IPS-20b (cell line): ENCODE results near the gene DOC2A.
"Not testable (repeated sequence)": the region's sequence is repeated elsewhere in the genome, so short reads cannot be mapped to it uniquely, and the experiment has no call there.

Source experiments
- H3K27ac ChIP-seq: one replicate; pipeline ENCODE4 v1.5.1; 2013; ENCODE audit warnings: low read length
- H3K27me3 ChIP-seq: 2 replicates; pipeline ENCODE4 v1.6.1; 2013; ENCODE audit warnings: mild to moderate bottlenecking, low read length, inconsistent platforms; ENCODE audit not compliant: insufficient read depth
- H3K36me3 ChIP-seq: 2 replicates; pipeline ENCODE4 v1.6.1; 2013; ENCODE audit warnings: low read depth, mild to moderate bottlenecking, inconsistent platforms, low read length, moderate library complexity; ENCODE audit not compliant: insufficient read depth
- H3K4me1 ChIP-seq: 2 replicates; pipeline ENCODE4 v1.6.1; 2013; ENCODE audit warnings: mild to moderate bottlenecking, control low read depth, inconsistent platforms, low read length, moderate library complexity; ENCODE audit not compliant: insufficient read depth
- H3K4me3 ChIP-seq: 2 replicates; pipeline ENCODE4 v1.5.1; 2013; ENCODE audit warnings: mild to moderate bottlenecking, low read length, inconsistent platforms
- H3K9ac ChIP-seq: 2 replicates; pipeline ENCODE4 v1.6.1; 2013; ENCODE audit warnings: low read depth, mild to moderate bottlenecking, inconsistent platforms, low read length, moderate library complexity
- H3K9me3 ChIP-seq: 2 replicates; pipeline ENCODE4 v1.6.1; 2013; ENCODE audit warnings: mild to moderate bottlenecking, low read depth, low read length, inconsistent platforms; ENCODE audit not compliant: insufficient read depth

Gene DOC2A

DNA sequence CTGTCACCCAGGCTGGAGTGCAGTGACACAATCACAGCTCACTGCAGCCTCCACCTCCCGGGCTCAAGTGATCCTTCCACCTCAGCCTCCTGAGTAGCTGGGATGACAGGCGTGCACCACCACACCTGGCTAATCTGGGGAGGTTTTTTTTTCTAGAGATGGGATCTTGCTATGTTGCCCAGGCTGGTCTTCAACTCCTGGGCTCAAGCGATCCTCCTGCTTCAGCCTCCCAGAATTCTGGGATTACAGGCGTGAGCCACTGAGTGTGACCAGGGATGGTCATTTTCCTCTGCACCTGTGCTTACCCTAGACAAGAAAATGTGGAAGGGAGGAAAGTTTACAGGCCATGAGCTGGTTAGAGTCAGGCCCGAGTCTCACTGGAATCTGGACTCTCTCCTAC is 29.9 kb upstream of the DOC2A start:
- not testable (repeated sequence) for H3K36me3 ChIP-seq, H3K27me3 ChIP-seq, H3K9ac ChIP-seq, H3K9me3 ChIP-seq, H3K4me3 ChIP-seq, H3K4me1 ChIP-seq, H3K27ac ChIP-seq

DNA sequence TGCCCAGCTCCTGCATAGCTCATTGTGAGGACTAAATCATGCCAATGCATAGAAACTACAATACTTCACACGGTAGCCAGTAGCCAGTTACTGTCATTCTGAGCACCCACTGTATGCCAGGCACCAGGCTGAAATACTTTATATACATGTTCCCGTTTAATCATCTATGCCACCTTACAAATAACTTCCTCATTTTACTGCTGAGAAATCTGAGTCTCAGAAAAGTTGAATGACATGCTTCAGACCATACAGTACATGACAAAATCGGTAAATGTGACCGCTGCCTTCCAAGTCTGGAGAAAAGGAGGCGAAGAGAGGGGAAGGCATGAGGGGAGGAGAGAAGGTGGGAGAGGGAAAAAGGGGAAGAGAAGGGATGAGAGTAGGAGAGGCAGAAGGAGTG is 29.4 kb upstream of the DOC2A start:
- Histone ChIP-seq H3K27me3 (peaks cover 11% of the 10 kb centered on the region), H3K9ac (no peak overlapping the region), H3K4me1 (no peaks in the 10 kb centered on the region), H3K27ac (no peak overlapping the region), H3K36me3 (no peaks in the 10 kb centered on the region), H3K4me3 (no peak overlapping the region), H3K9me3 (no peaks in the 10 kb centered on the region)

DNA sequence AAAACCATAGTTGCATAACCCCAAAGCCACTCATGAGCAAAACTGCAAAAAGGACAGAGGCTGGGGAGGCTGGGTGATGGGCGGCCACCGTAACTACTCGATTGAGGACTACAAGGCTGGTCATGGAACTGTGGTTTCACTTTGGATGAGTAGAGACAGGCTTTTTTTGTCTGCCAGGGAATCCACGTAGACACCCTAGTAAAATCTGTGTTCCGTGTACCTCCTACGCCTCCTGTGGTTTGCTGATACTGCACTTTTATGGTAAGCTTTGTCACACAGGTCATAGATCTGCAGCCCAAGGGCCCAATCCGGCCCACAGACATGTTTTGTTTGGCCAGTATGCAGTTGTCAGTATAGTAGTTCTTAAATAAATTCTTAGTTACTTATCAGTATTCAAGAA is 22.4 kb upstream of the DOC2A start:
- H3K9ac ChIP-seq: no peak overlapping the region
- H3K4me1 ChIP-seq: peaks cover 11% of the 10 kb centered on the region; the same call in 1 of the 2 replicates
- no peaks in the 10 kb centered on the region for H3K9me3 ChIP-seq
- peaks cover 47% of the 10 kb centered on the region for H3K27me3 ChIP-seq
- H3K36me3 ChIP-seq: no peaks in the 10 kb centered on the region
- H3K27ac ChIP-seq: no peak overlapping the region
- no peak overlapping the region for H3K4me3 ChIP-seq

DNA sequence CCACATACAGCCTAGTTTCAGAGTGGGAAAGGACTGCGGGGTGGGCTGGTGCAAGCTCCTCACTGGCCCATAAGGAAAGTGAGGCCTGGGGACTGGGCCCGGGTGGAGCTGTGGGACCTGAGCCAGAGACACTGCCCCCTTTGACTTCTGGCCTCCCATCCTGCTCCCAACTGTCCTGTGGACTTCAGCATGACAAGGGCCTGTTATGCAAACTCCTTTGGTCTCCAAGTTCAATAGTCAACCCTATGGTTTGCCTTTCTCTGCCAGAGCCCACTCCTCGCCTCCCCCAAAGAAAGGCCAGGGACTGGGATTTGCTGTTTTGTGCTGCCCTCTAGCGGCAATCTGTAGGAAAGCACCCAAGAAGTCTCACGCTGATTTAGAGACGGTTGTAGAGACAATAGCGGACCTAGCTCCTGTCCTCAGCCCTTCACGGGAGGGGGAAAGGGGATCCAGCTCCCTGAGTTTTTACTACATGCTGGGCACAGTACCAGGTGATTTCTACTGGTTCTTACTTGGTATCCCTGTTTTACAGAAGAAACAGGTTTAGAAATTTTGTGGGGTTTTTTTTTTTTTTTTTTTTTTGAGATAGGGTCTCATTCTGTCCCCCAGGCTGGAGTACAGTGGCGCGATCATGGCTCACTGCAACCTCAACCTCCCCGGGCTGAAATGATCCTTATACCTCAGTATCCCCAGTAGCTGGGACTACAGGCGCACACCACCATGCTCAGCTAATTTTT is 21.4 kb upstream of the DOC2A start:
- Histone ChIP-seq H3K27me3 (peaks cover 47% of the 10 kb centered on the region), H3K27ac (no peak overlapping the region), H3K4me3 (peak overlapping the region; percentile 77; the same call in 1 of the 2 replicates), H3K36me3 (no peaks in the 10 kb centered on the region), H3K4me1 (peaks cover 11% of the 10 kb centered on the region; the same call in 1 of the 2 replicates), H3K9ac (no peak overlapping the region), H3K9me3 (no peaks in the 10 kb centered on the region)

DNA sequence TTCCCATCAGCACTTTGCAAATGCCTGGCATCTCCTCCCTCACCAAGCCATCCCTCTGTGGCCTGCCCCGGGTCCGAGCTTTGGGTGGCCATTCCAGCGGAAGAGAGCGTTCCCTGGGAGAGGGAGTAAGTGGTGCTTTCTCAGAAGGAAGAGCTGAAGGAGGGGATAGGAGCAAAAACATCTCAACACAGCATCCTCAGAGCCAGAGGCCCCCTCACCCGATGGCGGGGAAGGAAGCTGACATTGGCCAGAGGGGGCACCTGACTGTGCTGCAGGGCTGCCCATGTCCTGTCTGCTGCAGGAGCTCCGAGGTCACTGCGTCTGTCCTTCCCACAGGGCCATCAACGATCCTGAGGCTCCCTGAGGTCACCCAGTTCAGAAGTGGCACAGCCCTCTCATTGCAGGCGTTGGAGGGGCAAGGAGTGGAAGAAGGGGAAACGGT is 20.7 kb upstream of the DOC2A start:
- Histone ChIP-seq H3K36me3 (0 out of 2 replicates have a peak, but pooled peaks cover 3% of the 10 kb centered on the region), H3K9me3 (no peaks in the 10 kb centered on the region), H3K9ac (peak overlapping the region; percentile 56; the same call in 1 of the 2 replicates), H3K4me1 (peaks cover 11% of the 10 kb centered on the region; the same call in 1 of the 2 replicates), H3K27ac (no peak overlapping the region), H3K27me3 (peaks cover 46% of the 10 kb centered on the region), H3K4me3 (peak overlapping the region; percentile 77)

DNA sequence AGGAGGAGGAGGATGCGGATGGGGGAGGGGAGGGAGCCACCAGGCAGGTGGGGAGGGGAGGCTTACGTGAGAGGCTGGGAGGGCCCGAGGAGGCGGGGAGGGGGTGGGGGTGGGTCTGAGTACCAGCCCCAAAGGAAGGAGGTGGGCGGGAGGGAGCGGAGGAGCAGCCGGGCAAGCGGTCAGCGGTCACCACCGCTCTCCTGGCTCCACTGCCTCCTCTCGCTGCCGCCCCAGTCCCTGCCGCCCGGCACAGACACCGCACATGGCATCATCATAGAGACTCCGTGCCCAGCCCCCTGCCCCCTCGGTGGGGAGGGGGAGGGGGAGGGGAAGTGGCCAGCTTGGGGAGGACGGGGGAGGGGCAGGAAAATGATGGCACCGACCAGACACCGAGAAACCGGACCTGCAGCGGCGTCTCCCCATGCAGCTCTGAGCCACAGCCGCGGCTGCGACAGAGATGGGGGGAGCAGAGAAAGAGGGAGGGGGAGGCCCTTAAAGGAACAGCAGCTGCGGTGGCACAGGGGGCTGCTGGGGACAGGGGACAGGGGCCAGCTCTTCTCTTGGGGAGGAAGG is 20.1 kb upstream of the DOC2A start, which contains the start of gene TLCD3B:
TLCD3B (minus strand) TSS at position 431 of the 573 bp plus-strand sequence. CDS start 744 bp downstream, outside the sequence.
- H3K36me3 ChIP-seq: 0 out of 2 replicates have a peak, but pooled peaks cover 3% of the 10 kb centered on the region
- peak within 1 kb of the TSS; percentile 77 for H3K4me3 ChIP-seq
- H3K9ac ChIP-seq: peak within 1 kb of the TSS; percentile 73; the same call in 1 of the 2 replicates
- H3K9me3 ChIP-seq: no peaks in the 10 kb centered on the region
- H3K4me1 ChIP-seq: peaks cover 11% of the 10 kb centered on the region; the same call in 1 of the 2 replicates
- H3K27me3 ChIP-seq: peaks cover 41% of the 10 kb centered on the region
- no peak within 1 kb of the TSS for H3K27ac ChIP-seq

DNA sequence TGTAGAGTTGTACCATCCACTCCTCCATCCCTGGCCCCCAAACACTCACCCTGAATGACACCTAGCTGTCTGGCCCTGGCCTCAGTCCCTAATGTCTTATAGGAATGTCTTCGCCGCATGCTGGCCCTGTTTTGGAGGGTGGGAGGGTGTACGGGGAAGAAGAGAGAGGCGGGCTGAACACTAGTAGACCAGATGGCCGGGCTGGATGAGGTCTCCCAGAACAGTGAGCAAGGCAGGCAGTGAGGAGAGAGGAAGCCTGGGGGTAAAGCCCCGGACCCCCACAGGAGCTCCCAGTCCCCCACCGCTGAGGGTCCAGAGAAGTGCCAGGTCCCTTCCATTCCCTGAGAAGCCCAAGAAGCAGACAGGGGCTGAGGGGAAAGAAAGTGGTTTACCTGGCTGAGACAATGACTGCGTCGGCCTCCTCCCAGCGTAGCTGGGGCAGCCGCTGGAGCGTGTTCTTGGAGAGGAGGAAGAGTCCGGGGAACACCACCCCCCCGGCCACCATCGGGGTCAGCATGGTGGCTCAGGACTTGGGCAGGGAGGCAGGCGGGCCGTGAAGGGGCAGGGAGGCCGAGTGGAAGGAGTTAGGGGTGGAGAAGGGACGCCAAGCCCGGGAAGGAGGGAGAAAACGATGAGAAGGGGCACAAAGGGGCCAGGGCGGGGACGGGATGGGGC is 19.3 kb upstream of the DOC2A start:
- H3K36me3 ChIP-seq: peaks cover 6% of the 10 kb centered on the region; the same call in 1 of the 2 replicates
- no peak overlapping the region for H3K27ac ChIP-seq
- H3K27me3 ChIP-seq: peaks cover 35% of the 10 kb centered on the region
- H3K4me1 ChIP-seq: peaks cover 11% of the 10 kb centered on the region; the same call in 1 of the 2 replicates
- H3K9me3 ChIP-seq: no peaks in the 10 kb centered on the region
- peak overlapping the region; percentile 73; the same call in 1 of the 2 replicates for H3K9ac ChIP-seq
- H3K4me3 ChIP-seq: peak overlapping the region; percentile 77

DNA sequence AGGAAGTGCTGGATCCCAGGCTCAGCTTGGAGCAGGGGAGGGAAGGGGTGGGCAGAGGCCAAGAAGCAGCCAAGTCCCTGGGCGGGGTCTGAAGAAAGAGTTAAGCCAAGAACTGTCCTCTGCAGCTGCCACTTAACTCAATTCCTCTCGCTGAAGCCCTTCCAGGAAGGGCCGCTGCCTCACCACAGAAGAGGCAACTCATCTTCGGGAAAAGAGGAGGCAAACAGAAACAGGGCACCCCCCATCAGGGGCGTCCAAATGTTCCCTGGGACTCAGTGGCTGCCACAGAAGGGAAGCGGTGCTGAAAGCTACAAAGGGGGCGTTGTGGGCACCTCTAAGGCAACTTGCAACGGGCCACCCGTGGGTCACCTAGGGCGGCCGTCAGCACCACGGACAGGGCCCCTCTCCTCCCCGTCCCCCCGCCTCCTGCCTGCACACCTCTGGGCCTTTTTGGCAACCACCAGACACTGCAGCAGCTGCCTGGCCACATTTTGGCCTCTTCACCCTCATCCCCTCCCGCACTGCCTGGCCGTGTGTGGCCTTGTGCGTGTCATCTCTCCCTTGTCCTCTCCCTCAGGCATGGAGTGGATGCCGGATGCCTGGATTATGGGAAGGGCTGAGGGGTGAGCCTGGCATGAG is 17.7 kb upstream of the DOC2A start:
- H3K4me3 ChIP-seq: no peak overlapping the region
- no peak overlapping the region for H3K27ac ChIP-seq
- no peak overlapping the region for H3K9ac ChIP-seq
- H3K4me1 ChIP-seq: peaks cover 11% of the 10 kb centered on the region; the same call in 1 of the 2 replicates
- H3K9me3 ChIP-seq: no peaks in the 10 kb centered on the region
- H3K27me3 ChIP-seq: peaks cover 33% of the 10 kb centered on the region
- H3K36me3 ChIP-seq: peaks cover 6% of the 10 kb centered on the region; the same call in 1 of the 2 replicates

DNA sequence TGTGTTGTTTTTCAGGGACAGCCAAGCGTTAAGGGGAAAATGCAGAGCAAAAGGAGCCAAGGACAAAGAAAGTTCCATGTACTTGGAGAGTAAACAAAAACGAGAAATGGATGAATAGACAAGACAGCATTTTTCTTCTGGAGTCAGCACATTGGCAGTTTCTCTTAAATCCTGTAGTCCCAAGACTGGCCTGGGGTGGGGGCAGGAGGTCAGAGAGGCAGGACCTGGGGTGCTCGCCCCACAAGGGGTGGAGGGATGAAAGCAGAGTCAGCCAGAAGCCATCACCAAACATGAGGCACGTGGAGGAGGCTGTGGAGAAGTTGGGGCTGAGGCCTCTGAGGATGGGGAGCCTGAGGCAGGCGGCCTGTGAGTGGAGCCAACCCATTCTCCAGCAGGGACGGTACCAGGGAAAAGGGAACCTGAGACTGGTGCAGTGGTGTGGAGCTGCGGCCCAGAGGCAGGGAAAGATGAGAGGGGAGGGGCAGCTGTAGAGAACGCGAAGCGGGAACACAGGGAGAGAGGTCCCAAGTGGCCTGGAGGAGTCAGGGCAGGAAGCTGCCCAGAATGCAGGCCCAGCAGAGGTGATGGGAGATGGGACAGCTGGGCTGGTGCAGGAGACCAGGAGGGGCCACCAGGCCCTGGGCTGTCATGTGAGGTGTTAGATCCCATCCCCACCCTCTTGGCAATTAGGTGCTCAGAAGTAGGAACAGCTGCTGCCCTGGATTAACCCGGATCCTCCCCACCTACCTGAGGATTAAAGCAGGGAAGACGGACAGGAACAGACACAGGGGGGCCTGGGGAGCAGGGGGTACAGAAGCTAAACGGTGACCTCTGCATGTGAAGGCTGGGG is 17.0 kb upstream of the DOC2A start:
- H3K4me3 ChIP-seq: no peak overlapping the region
- no peaks in the 10 kb centered on the region for H3K9me3 ChIP-seq
- no peak overlapping the region for H3K27ac ChIP-seq
- H3K27me3 ChIP-seq: peaks cover 25% of the 10 kb centered on the region
- no peak overlapping the region for H3K9ac ChIP-seq
- peaks cover 11% of the 10 kb centered on the region; the same call in 1 of the 2 replicates for H3K4me1 ChIP-seq
- peaks cover 6% of the 10 kb centered on the region; the same call in 1 of the 2 replicates for H3K36me3 ChIP-seq

DNA sequence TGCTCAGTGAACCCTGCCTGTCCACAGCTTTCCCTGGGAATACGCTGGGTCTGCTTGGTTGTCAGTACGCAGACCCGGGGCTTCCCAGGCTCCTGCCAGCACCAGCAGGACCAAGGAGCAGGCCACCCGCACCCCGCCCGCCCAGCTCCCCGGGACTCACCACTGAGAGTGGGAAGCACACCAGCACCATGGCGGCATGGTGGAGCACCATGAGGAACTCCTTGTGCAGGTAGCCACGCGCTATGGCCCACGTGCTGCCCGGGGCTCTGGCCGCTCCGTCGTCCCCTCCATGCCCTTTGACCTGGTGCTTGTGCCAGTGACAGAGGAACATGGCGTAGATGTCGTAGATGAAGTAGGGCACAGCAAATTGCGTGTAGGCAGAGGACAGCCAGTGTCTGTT is 15.6 kb upstream of the DOC2A start:
- H3K36me3 ChIP-seq: peaks cover 6% of the 10 kb centered on the region; the same call in 1 of the 2 replicates
- H3K4me3 ChIP-seq: no peak overlapping the region
- no peak overlapping the region for H3K27ac ChIP-seq
- no peaks in the 10 kb centered on the region for H3K9me3 ChIP-seq
- peaks cover 5% of the 10 kb centered on the region; the same call in 1 of the 2 replicates for H3K4me1 ChIP-seq
- H3K9ac ChIP-seq: no peak overlapping the region
- peaks cover 16% of the 10 kb centered on the region for H3K27me3 ChIP-seq
